Endothelial cell of umbilical vein (primary cell): Measurements from ENCODE around the gene NEK4. TPM values are rescaled to one million over a fixed set of nuclear protein-coding genes. Genes with fewer than 3 reads are reported as not detected.

Experiments
- BruUV-seq: library from RNA; stranded (reverse); fragments of 400-500 nt; replicated peaks from 2 replicates; lab custom pipeline; 2021; lab: Mats Ljungman, UMichigan
- CTCF ChIA-PET: fragments of 300-600, 350-600 bp; sonication (Branson Sonifier 250); formaldehyde crosslinking; loops from one replicate; lab custom pipeline; 2021; ENCODE audit warnings: antibody characterized with exemption, inconsistent platforms; lab: Charles Lee
- POLR2A ChIA-PET: fragments of 300-600, 350-600 bp; sonication (Branson Sonifier 250); formaldehyde crosslinking; loops from one replicate; lab custom pipeline; 2021; ENCODE audit warnings: antibody characterized with exemption, inconsistent platforms; lab: Charles Lee
- DNase-seq: peaks from one replicate; pipeline ENCODE4 v3.0.0-alpha.2; 2011; ENCODE audit warnings: low read depth, low spot score
- FAIRE-seq: peaks from 2 replicates; lab custom pipeline; 2011; peaks lifted over from hg19 to GRCh38; lab: Jason Lieb, UNC
- H2AFZ ChIP-seq: 2 replicates; pipeline ENCODE4 v1.6.0; 2012; ENCODE audit warnings: low read depth, low read length, control low read depth, inconsistent platforms
- H3K27ac ChIP-seq: 2 replicates; pipeline ENCODE4 v1.5.1; 2011; ENCODE audit warnings: low read depth, mild to moderate bottlenecking, control low read depth, low read length, moderate library complexity; ENCODE audit not compliant: insufficient read depth
- H3K27me3 ChIP-seq, 2 experiments: 2 replicates each; pipeline versions ENCODE4 v1.6.0 to v1.6.1; 2011; ENCODE audit warnings: low read length in 2 of 2, mixed read lengths in 1 of 2; ENCODE audit not compliant: control insufficient read depth in 2 of 2, insufficient read depth in 2 of 2
- H3K36me3 ChIP-seq, 2 experiments: 2 replicates in 1 of 2; 3 replicates in 1 of 2; pipeline ENCODE4 v1.5.1; 2011; ENCODE audit warnings: low read length in 2 of 2, mild to moderate bottlenecking in 1 of 2, moderate library complexity in 1 of 2; ENCODE audit not compliant: control insufficient read depth in 2 of 2, insufficient read depth in 2 of 2; ENCODE audit errors: extremely low read depth in 1 of 2
- H3K4me1 ChIP-seq: 3 replicates; pipeline ENCODE4 v1.5.1; 2011; ENCODE audit warnings: mild to moderate bottlenecking, low read length; ENCODE audit not compliant: control insufficient read depth, insufficient read depth; ENCODE audit errors: extremely low read depth
- H3K4me2 ChIP-seq: 2 replicates; pipeline ENCODE4 v1.6.1; 2011; ENCODE audit warnings: low read length, control low read depth, mixed read lengths; ENCODE audit not compliant: insufficient read depth
- H3K4me3 ChIP-seq, 3 experiments: fragments of 200-600 bp in 1 of 3; sonication (generic), shearing (Covaris generic) in 1 of 3; replicated peaks in 1 of 3; 2 replicates each; pipeline ENCODE4 v1.5.1; 2011 to 2016; ENCODE audit warnings: control low read depth in 3 of 3, low read length in 3 of 3, mild to moderate bottlenecking in 2 of 3, inconsistent platforms in 1 of 3, low read depth in 1 of 3, moderate library complexity in 1 of 3; ENCODE audit not compliant: insufficient read depth in 1 of 3
- H3K79me2 ChIP-seq: 2 replicates; pipeline ENCODE4 v1.6.0; 2012; ENCODE audit warnings: low read length, inconsistent platforms; ENCODE audit not compliant: control insufficient read depth, insufficient read depth
- H3K9ac ChIP-seq: replicated peaks from 2 replicates; pipeline ENCODE3; 2011; ENCODE audit warnings: low read length, control low read depth; ENCODE audit not compliant: insufficient read depth; ENCODE audit errors: extremely low read depth
- H3K9me1 ChIP-seq: replicated peaks from 3 replicates; pipeline ENCODE4 v1.6.0; 2011; ENCODE audit warnings: mild to moderate bottlenecking, low read length; ENCODE audit not compliant: control insufficient read depth, insufficient read depth; ENCODE audit errors: extremely low read depth
- H3K9me3 ChIP-seq: replicated peaks from 2 replicates; pipeline ENCODE4 v1.5.1; 2012; ENCODE audit warnings: low read length, inconsistent platforms; ENCODE audit not compliant: control insufficient read depth, insufficient read depth
- H4K20me1 ChIP-seq: replicated peaks from 2 replicates; pipeline ENCODE3; 2011; ENCODE audit warnings: mild to moderate bottlenecking, low read length; ENCODE audit not compliant: control insufficient read depth, insufficient read depth; ENCODE audit errors: extremely low read depth
- CTCF ChIP-seq, 2 donors: IDR thresholded peaks; 1 replicate in 1 of 2; 2 replicates in 1 of 2; pipeline ENCODE4 v1.5.1; 2011; ENCODE audit warnings: low read length in 2 of 2, mild to moderate bottlenecking in 2 of 2, moderate library complexity in 2 of 2, control low read depth in 1 of 2, inconsistent platforms in 1 of 2, low read depth in 1 of 2; ENCODE audit not compliant: insufficient read depth in 1 of 2; ENCODE audit errors: extremely low read depth in 1 of 2
- EZH2 ChIP-seq: IDR thresholded peaks from 2 replicates; pipeline ENCODE4 v1.6.1; 2012; ENCODE audit warnings: borderline replicate concordance, low read depth, mild to moderate bottlenecking, moderate library complexity, low read length, inconsistent platforms; ENCODE audit not compliant: severe bottlenecking
- FOS ChIP-seq: IDR thresholded peaks from 2 replicates; pipeline ENCODE4 v1.6.1; 2011; ENCODE audit warnings: mild to moderate bottlenecking, low read length, moderate library complexity, borderline replicate concordance; ENCODE audit not compliant: insufficient read depth
- GATA2 ChIP-seq: IDR thresholded peaks from 2 replicates; pipeline ENCODE4 v1.7.0; 2011; ENCODE audit warnings: low read depth, mild to moderate bottlenecking, moderate library complexity, mixed read lengths, low read length; ENCODE audit not compliant: insufficient read length, insufficient read depth
- JUN ChIP-seq: IDR thresholded peaks from 2 replicates; pipeline ENCODE4 v1.6.1; 2011; ENCODE audit warnings: borderline replicate concordance, low read depth; ENCODE audit not compliant: insufficient read length, insufficient read depth
- MAX ChIP-seq: IDR thresholded peaks from 2 replicates; pipeline ENCODE4 v1.6.1; 2011; ENCODE audit not compliant: insufficient read depth, insufficient read length
- MYC ChIP-seq: IDR thresholded peaks from one replicate; pipeline ENCODE4 v1.6.1; 2011; ENCODE audit warnings: mild to moderate bottlenecking, low read depth, low read length
- POLR2A ChIP-seq: IDR thresholded peaks from 2 replicates; pipeline ENCODE4 v1.6.1; 2012; ENCODE audit warnings: low read depth, mild to moderate bottlenecking, control low read depth, low read length
- POLR2AphosphoS5 ChIP-seq: IDR thresholded peaks from 2 replicates; pipeline ENCODE4 v1.6.1; 2012; ENCODE audit warnings: low read depth, mild to moderate bottlenecking, control low read depth, low read length, moderate library complexity; ENCODE audit not compliant: insufficient read depth
- dilution Hi-C: fragments of 300-500 bp; cut with MboI; formaldehyde crosslinking; loops from one replicate; pipeline ENCODE4 v1.15.0; 2019; ENCODE audit warnings: low sequenced_read_pairs; ENCODE audit not compliant: extremely low pct_ligation_motif_present
- intact Hi-C: fragments of 100-400 bp; cut with micrococcal nuclease; formaldehyde crosslinking; loops from one replicate; pipeline ENCODE4 v1.10.0; 2022
- polyA plus RNA-seq, 4 experiments: library from polyadenylated mRNA; depleted of rRNA in 3 of 4; stranded (reverse) in 3 of 4; unstranded in 1 of 4; fragments of >200 nt; gene quantifications; 2 replicates each; pipeline versions ENCODE4 v1.2.1 to v1.2.3, GENCODE V29; 2011 to 2012; ENCODE audit warnings: missing spikeins in 1 of 4
- total RNA-seq: library from RNA; stranded (reverse); gene quantifications from 2 replicates; pipeline ENCODE4 v1.2.3, GENCODE V29; 2021

NEK4 gene
- total and polyA plus RNA-seq, 2 donors (not counting 3 experiments of a cell fraction or from before 2014, with no cell fraction given) = 4.4 to 20.8 TPM

GRCh38 chr3:52796411-52796810, 25.7 kb upstream of the NEK4 start:
- Histone ChIP-seq H3K4me1 (no peaks in the 10 kb centered on the region), H3K9me3 (no peaks in the 10 kb centered on the region), H3K4me3 (no peak overlapping the region), H3K79me2 (no peaks in the 10 kb centered on the region), H2AFZ (no peak overlapping the region), H3K27me3 (no peaks in the 10 kb centered on the region), H3K36me3 (no peaks in the 10 kb centered on the region), H3K9ac (no peak overlapping the region), H3K9me1 (no peaks in the 10 kb centered on the region), H4K20me1 (no peaks in the 10 kb centered on the region), H3K4me2 (no peak overlapping the region), H3K27ac (no peak overlapping the region)
- DNase-seq (no peak), FAIRE-seq (no peak)
- intact Hi-C loops (no loop called here), dilution Hi-C loops (no loop called here)
- BruUV-seq = no TSS peak
- ChIA-PET CTCF (no interaction called here), POLR2A (no interaction called here)
- no peak for TF ChIP-seq JUN
- no peak for TF ChIP-seq GATA2
- no peak for TF ChIP-seq MYC
- no peak for TF ChIP-seq EZH2
- no peak for TF ChIP-seq POLR2AphosphoS5
- TF ChIP-seq MAX = no peak
- no peak for TF ChIP-seq CTCF (IDR thresholded peaks at IDR 0.05; ENCODE audit: extremely low read depth in 1 of 2, insufficient read depth in 1 of 2, low read depth in 1 of 2, low read length in 2 of 2)
- TF ChIP-seq POLR2A = no peak
- no peak for TF ChIP-seq FOS
